H1 (cell line): ENCODE results near the gene KIF1B. TPM values are rescaled to one million over a fixed set of nuclear protein-coding genes. Genes with fewer than 3 reads are reported as not detected.

ENCODE experiments used
- CTCF ChIA-PET: fragments of 300-600 bp; sonication (Branson Sonifier 250); formaldehyde crosslinking; loops from one replicate; lab custom pipeline; 2021; ENCODE audit not compliant: partially characterized antibody; lab: Charles Lee
- POLR2A ChIA-PET: fragments of 300-600 bp; sonication (Branson Sonifier 250); formaldehyde crosslinking; loops from one replicate; lab custom pipeline; 2021; ENCODE audit warnings: inconsistent platforms; ENCODE audit not compliant: partially characterized antibody; lab: Charles Lee
- DNase-seq, 2 experiments: peaks; one replicate each; pipeline versions ENCODE4 v3.0.0 to v3.0.0-alpha.2; 2010 to 2022; ENCODE audit warnings: low spot score in 2 of 2, low read depth in 1 of 2, mixed read lengths in 1 of 2
- FAIRE-seq: peaks from 2 replicates; lab custom pipeline; 2011; peaks lifted over from hg19 to GRCh38; lab: Jason Lieb, UNC
- H2AFZ ChIP-seq: 2 replicates; pipeline ENCODE4 v1.8.1; 2012; ENCODE audit warnings: low read length, inconsistent platforms
- H2AK5ac ChIP-seq: 2 replicates; pipeline ENCODE4 v1.6.1; 2013; ENCODE audit warnings: low read depth, low read length
- H2BK120ac ChIP-seq: replicated peaks from 2 replicates; pipeline ENCODE3; 2013; ENCODE audit warnings: low read depth, low read length, inconsistent platforms
- H2BK12ac ChIP-seq: 2 replicates; pipeline ENCODE4 v1.6.1; 2013; ENCODE audit warnings: low read depth, low read length
- H2BK15ac ChIP-seq: 2 replicates; pipeline ENCODE4 v1.6.1; 2013; ENCODE audit warnings: low read length
- H2BK20ac ChIP-seq: 2 replicates; pipeline ENCODE4 v1.6.1; 2013; ENCODE audit warnings: low read length
- H2BK5ac ChIP-seq: 2 replicates; pipeline ENCODE4 v1.6.1; 2013; ENCODE audit warnings: low read depth, low read length
- H3K14ac ChIP-seq: 2 replicates; pipeline ENCODE4 v1.6.1; 2013; ENCODE audit warnings: inconsistent platforms; ENCODE audit not compliant: insufficient read length
- H3K18ac ChIP-seq: 2 replicates; pipeline ENCODE4 v1.6.1; 2013; ENCODE audit warnings: low read length; ENCODE audit errors: extremely low read depth
- H3K23ac ChIP-seq: 2 replicates; pipeline ENCODE4 v1.6.1; 2013; ENCODE audit warnings: inconsistent platforms; ENCODE audit not compliant: insufficient read length
- H3K23me2 ChIP-seq: 2 replicates; pipeline ENCODE4 v1.6.1; 2013; ENCODE audit warnings: low read depth, low read length
- H3K27ac ChIP-seq: 2 replicates; pipeline ENCODE4 v1.6.1; 2011; ENCODE audit warnings: low read depth, low read length, inconsistent platforms
- H3K27me3 ChIP-seq, 4 experiments: replicated peaks in 1 of 4; 1 replicate in 1 of 4; 2 replicates in 3 of 4; pipeline versions ENCODE4 v1.6.1 to v1.8.1; 2011 to 2013; ENCODE audit warnings: low read length in 3 of 4, mild to moderate bottlenecking in 3 of 4, inconsistent platforms in 2 of 4, mixed read lengths in 2 of 4, moderate library complexity in 1 of 4; ENCODE audit not compliant: control insufficient read depth in 3 of 4, insufficient read depth in 3 of 4; ENCODE audit errors: extremely low read depth in 1 of 4
- H3K36me3 ChIP-seq, 4 experiments: 2 replicates each; pipeline versions ENCODE4 v1.6.1 to v1.8.1; 2011 to 2013; ENCODE audit warnings: mild to moderate bottlenecking in 4 of 4, low read length in 3 of 4, moderate library complexity in 2 of 4, control low read depth in 1 of 4, inconsistent platforms in 1 of 4; ENCODE audit not compliant: insufficient read depth in 4 of 4, control insufficient read depth in 2 of 4
- H3K4ac ChIP-seq: replicated peaks from 2 replicates; pipeline ENCODE3; 2013; ENCODE audit warnings: low read length, low read depth, mixed read lengths, inconsistent platforms; ENCODE audit not compliant: insufficient read length
- H3K4me1 ChIP-seq, 4 experiments: replicated peaks in 1 of 4; 1 replicate in 1 of 4; 2 replicates in 3 of 4; pipeline versions ENCODE4 v1.6.1 to v1.8.1; 2011 to 2013; ENCODE audit warnings: low read length in 3 of 4, inconsistent platforms in 2 of 4, mixed read lengths in 1 of 4; ENCODE audit not compliant: insufficient read depth in 4 of 4, control insufficient read depth in 3 of 4
- H3K4me2 ChIP-seq, 2 experiments: 2 replicates each; pipeline versions ENCODE4 v1.6.1 to v1.8.1; 2011 to 2013; ENCODE audit warnings: low read depth in 2 of 2, low read length in 2 of 2, control low read depth in 1 of 2, inconsistent platforms in 1 of 2, mild to moderate bottlenecking in 1 of 2; ENCODE audit not compliant: insufficient read depth in 1 of 2
- H3K4me3 ChIP-seq, 4 experiments: fragments of 200-600, 300-600 bp in 1 of 4; sonication (generic), shearing (Covaris generic), sonication (Bioruptor Twin) in 1 of 4; 2 replicates each; pipeline versions ENCODE4 v1.5.1 to v1.8.1; 2011 to 2016; ENCODE audit warnings: low read length in 4 of 4, low read depth in 3 of 4, control low read depth in 2 of 4, inconsistent platforms in 2 of 4, mild to moderate bottlenecking in 2 of 4, mixed read lengths in 1 of 4, moderate library complexity in 1 of 4; ENCODE audit not compliant: insufficient read depth in 2 of 4; ENCODE audit errors: extremely low read depth in 1 of 4
- H3K56ac ChIP-seq: replicated peaks from 2 replicates; pipeline ENCODE3; 2013; ENCODE audit warnings: low read depth, mild to moderate bottlenecking, mixed read lengths, low read length, inconsistent platforms; ENCODE audit not compliant: insufficient read length
- H3K79me1 ChIP-seq: 2 replicates; pipeline ENCODE4 v1.6.1; 2013; ENCODE audit warnings: low read depth, low read length, control low read depth
- H3K79me2 ChIP-seq, 2 experiments: 2 replicates each; pipeline versions ENCODE4 v1.6.1 to v1.8.1; 2012 to 2013; ENCODE audit warnings: low read length in 2 of 2, mild to moderate bottlenecking in 2 of 2, inconsistent platforms in 1 of 2; ENCODE audit not compliant: insufficient read depth in 2 of 2, control insufficient read depth in 1 of 2
- H3K9ac ChIP-seq, 4 experiments: replicated peaks in 1 of 4; 1 replicate in 1 of 4; 2 replicates in 3 of 4; pipeline versions ENCODE4 v1.6.1 to v1.8.1; 2011 to 2013; ENCODE audit warnings: low read depth in 3 of 4, low read length in 3 of 4, control low read depth in 2 of 4, mild to moderate bottlenecking in 2 of 4, moderate library complexity in 2 of 4, inconsistent platforms in 1 of 4; ENCODE audit errors: extremely low read depth in 1 of 4
- H3K9me3 ChIP-seq, 2 experiments: 2 replicates each; pipeline versions ENCODE4 v1.6.1 to v1.8.1; 2012 to 2013; ENCODE audit warnings: mild to moderate bottlenecking in 2 of 2, moderate library complexity in 2 of 2, control low read depth in 1 of 2, inconsistent platforms in 1 of 2, low read depth in 1 of 2, low read length in 1 of 2, mixed read lengths in 1 of 2; ENCODE audit not compliant: insufficient read depth in 2 of 2
- H4K20me1 ChIP-seq, 2 experiments: replicated peaks in 1 of 2; 2 replicates each; pipeline versions ENCODE3 to v1.8.1; 2011 to 2013; ENCODE audit warnings: inconsistent platforms in 2 of 2, low read length in 2 of 2, mild to moderate bottlenecking in 1 of 2; ENCODE audit not compliant: insufficient read depth in 2 of 2, control insufficient read depth in 1 of 2
- H4K5ac ChIP-seq: 2 replicates; pipeline ENCODE4 v1.6.1; 2013; ENCODE audit warnings: low read length, low read depth, mixed read lengths, inconsistent platforms; ENCODE audit not compliant: insufficient read length
- H4K8ac ChIP-seq: 2 replicates; pipeline ENCODE4 v1.8.0; 2013; ENCODE audit warnings: mild to moderate bottlenecking, moderate library complexity, low read length, inconsistent platforms; ENCODE audit not compliant: insufficient read depth; ENCODE audit errors: extremely low read depth
- H4K91ac ChIP-seq: replicated peaks from 2 replicates; pipeline ENCODE3; 2013; ENCODE audit warnings: low read length, mixed read lengths, inconsistent platforms; ENCODE audit not compliant: insufficient read length
- CTCF ChIP-seq, 3 experiments: IDR thresholded peaks; 1 replicate in 2 of 3; 2 replicates in 1 of 3; pipeline versions ENCODE4 v1.5.1 to v1.6.1; 2011; ENCODE audit warnings: low read length in 3 of 3, mild to moderate bottlenecking in 3 of 3, inconsistent platforms in 2 of 3, low read depth in 1 of 3, moderate library complexity in 1 of 3; ENCODE audit not compliant: insufficient read depth in 1 of 3; ENCODE audit errors: control extremely low read depth in 1 of 3
- HDAC2 ChIP-seq, 2 experiments: fragments of 300-600 bp in 1 of 2; sonication (generic) in 1 of 2; IDR thresholded peaks; 2 replicates each; pipeline ENCODE4 v1.6.1; 2011 to 2012; ENCODE audit warnings: low read depth in 2 of 2, low read length in 2 of 2, mild to moderate bottlenecking in 2 of 2, moderate library complexity in 2 of 2, borderline replicate concordance in 1 of 2, inconsistent platforms in 1 of 2
- JUND ChIP-seq: IDR thresholded peaks from 2 replicates; pipeline ENCODE4 v1.6.1; 2011; ENCODE audit warnings: mild to moderate bottlenecking, improper control_type of control experiment, low read length
- KDM1A ChIP-seq: fragments of 200-600, 300-600 bp; sonication (generic); IDR thresholded peaks from 2 replicates; pipeline ENCODE4 v1.7.1; 2016; ENCODE audit warnings: mild to moderate bottlenecking, low read length, borderline replicate concordance
- RAD21 ChIP-seq, 2 experiments: IDR thresholded peaks in 1 of 2; conservative IDR thresholded peaks in 1 of 2; 2 replicates each; pipeline ENCODE4 v1.6.1; 2011; ENCODE audit warnings: low read depth in 2 of 2, low read length in 2 of 2, improper control_type of control experiment in 1 of 2, inconsistent platforms in 1 of 2, mild to moderate bottlenecking in 1 of 2, moderate library complexity in 1 of 2
- RNF2 ChIP-seq: fragments of 200-900, 300-1000 bp; sonication (generic); IDR thresholded peaks from 2 replicates; pipeline ENCODE4 v1.7.1; 2016; ENCODE audit warnings: borderline replicate concordance, low read depth, mild to moderate bottlenecking, antibody characterized with exemption, low read length; ENCODE audit not compliant: poor library complexity, severe bottlenecking; ENCODE audit errors: missing control alignments
- TBP ChIP-seq: IDR thresholded peaks from 2 replicates; pipeline ENCODE4 v1.6.1; 2011; ENCODE audit warnings: low read depth, low read length, improper control_type of control experiment
- YY1 ChIP-seq: IDR thresholded peaks from 2 replicates; pipeline ENCODE4 v1.6.1; 2011; ENCODE audit warnings: low read depth, mild to moderate bottlenecking, low read length
- WGBS, 2 experiments: shearing (Covaris generic) in 1 of 2; methylation state at CpG; one replicate each; pipeline versions ENCODE4 v1.1.6 to v1.1.7; 2013 to 2015; ENCODE audit warnings: low lambda C conversion rate in 2 of 2, mixed read lengths in 2 of 2, inconsistent platforms in 1 of 2, low coverage in 1 of 2, missing lambda C conversion rate in 1 of 2; ENCODE audit not compliant: insufficient replicate concordance in 2 of 2, insufficient coverage in 1 of 2, insufficient read length in 1 of 2; ENCODE audit errors: extremely low coverage in 1 of 2, missing lambda C conversion rate in 1 of 2; 5-methylcytosine and 5-hydroxymethylcytosine counted together
- polyA plus RNA-seq, 7 experiments: library from polyadenylated mRNA; depleted of rRNA in 3 of 7; stranded (reverse) in 5 of 7; unstranded in 2 of 7; fragments of >200 nt in 5 of 7; fragments of 200-250 nt in 2 of 7; gene quantifications; 1 replicate in 5 of 7; 2 replicates in 1 of 7; 4 replicates in 1 of 7; pipeline versions ENCODE4 v1.2.1 to v1.2.3, GENCODE V29; 2011 to 2013; ENCODE audit warnings: missing spikeins in 2 of 7, mixed read lengths in 2 of 7
- total RNA-seq: library from RNA; stranded (reverse); fragmentation: NEBNext Ultra II Directional; extraction: Animal tissue kit (Norgen Biotek cat#: 25700); gene quantifications from 2 replicates; pipeline ENCODE4 v1.2.1, GENCODE V29; 2021
- TF ChIP-seq, protein P1 (sequence below): IDR thresholded peaks from 2 replicates; pipeline ENCODE4 v1.6.1; 2012; ENCODE audit warnings: low read length, inconsistent platforms

The KIF1B gene
- total and polyA plus RNA-seq, 2 of the 8 experiments (the other 6 are each of a cell fraction or from before 2014, with no cell fraction given), result 39.1 to 74.2 TPM

DNA sequence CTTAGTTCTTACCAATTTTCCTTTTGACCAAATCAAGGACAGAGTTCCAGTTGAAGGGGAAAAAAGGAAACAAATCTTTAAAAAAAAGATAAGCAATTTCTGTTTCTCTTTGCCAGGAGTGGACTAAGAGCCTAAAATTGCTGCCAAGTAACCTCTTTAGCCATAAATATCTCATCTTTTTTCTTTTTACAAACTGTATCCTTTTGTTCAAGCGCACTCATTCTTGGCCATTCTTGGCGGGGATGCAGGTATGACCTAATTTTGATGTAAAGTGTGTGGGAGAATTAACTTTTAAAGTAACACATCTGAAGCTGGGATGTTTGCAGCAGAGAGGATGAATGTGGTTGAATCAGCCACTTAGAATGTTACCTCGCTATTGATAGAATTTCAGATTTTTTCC lies 13.4 kb upstream of the KIF1B start:
- Histone ChIP-seq H3K23me2 (no peaks in the 10 kb centered on the region), H3K79me1 (no peaks in the 10 kb centered on the region), H3K14ac (no peak overlapping the region), H4K5ac (no peak overlapping the region), H3K27me3 (no peaks in the 10 kb centered on the region), H2AFZ (no peak overlapping the region), H3K4me2 (no peak overlapping the region), H3K18ac (no peak overlapping the region), H3K79me2 (no peaks in the 10 kb centered on the region), H3K36me3 (no peaks in the 10 kb centered on the region), H2AK5ac (no peak overlapping the region), H4K8ac (no peak overlapping the region), H4K20me1 (no peaks in the 10 kb centered on the region), H3K9ac (no peak overlapping the region), H3K9me3 (no peaks in the 10 kb centered on the region), H2BK15ac (no peak overlapping the region), H2BK120ac (no peak overlapping the region), H2BK20ac (no peak overlapping the region), H3K4ac (no peak overlapping the region), H3K23ac (no peak overlapping the region), H4K91ac (no peak overlapping the region), H2BK12ac (no peak overlapping the region), H2BK5ac (no peak overlapping the region), H3K4me3 (no peak overlapping the region), H3K56ac (no peak overlapping the region), H3K4me1 (peaks cover 0 to 2% (median under 1%) of the 10 kb centered on the region in 4 experiments; a peak in 1 of 7 replicates), H3K27ac (no peak overlapping the region)
- no peak for FAIRE-seq
- no peak for DNase-seq
- WGBS, 2 experiments, result 93% methylated on average over 3 of the region's 3 CpGs; no CpG with 5 or more reads in 1 of the 2 experiments
- POLR2A ChIA-PET, result no interaction called here
- CTCF ChIA-PET, result no interaction called here
- TF ChIP-seq YY1 (no peak), JUND (no peak), RNF2 (no peak), KDM1A (no peak), HDAC2 (IDR thresholded peaks at IDR 0.05; ENCODE audit: borderline replicate concordance in 1 of 2, low read depth in 2 of 2, low read length in 2 of 2) (no peak), TBP (no peak), CTCF (IDR thresholded peaks at IDR 0.05; ENCODE audit: control extremely low read depth in 1 of 3, insufficient read depth in 1 of 3, low read depth in 1 of 3, low read length in 3 of 3) (no peak), RAD21 (IDR thresholded peaks at IDR 0.05 in 1 of 2, conservative IDR thresholded peaks at IDR 0.05 in 1 of 2; ENCODE audit: low read depth in 2 of 2, low read length in 2 of 2) (no peak)
- TF ChIP-seq, protein P1, sequence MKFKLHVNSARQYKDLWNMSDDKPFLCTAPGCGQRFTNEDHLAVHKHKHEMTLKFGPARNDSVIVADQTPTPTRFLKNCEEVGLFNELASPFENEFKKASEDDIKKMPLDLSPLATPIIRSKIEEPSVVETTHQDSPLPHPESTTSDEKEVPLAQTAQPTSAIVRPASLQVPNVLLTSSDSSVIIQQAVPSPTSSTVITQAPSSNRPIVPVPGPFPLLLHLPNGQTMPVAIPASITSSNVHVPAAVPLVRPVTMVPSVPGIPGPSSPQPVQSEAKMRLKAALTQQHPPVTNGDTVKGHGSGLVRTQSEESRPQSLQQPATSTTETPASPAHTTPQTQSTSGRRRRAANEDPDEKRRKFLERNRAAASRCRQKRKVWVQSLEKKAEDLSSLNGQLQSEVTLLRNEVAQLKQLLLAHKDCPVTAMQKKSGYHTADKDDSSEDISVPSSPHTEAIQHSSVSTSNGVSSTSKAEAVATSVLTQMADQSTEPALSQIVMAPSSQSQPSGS, result no peak
